Amniotic stem cell (primary cell): ENCODE measurements around the gene PIAS1.
"Not testable (repeated sequence)": the region's sequence is repeated elsewhere in the genome, so short reads cannot be mapped to it uniquely, and the experiment has no call there.

Source experiments
- DNase-seq: peaks from one replicate; lab custom pipeline; 2025; lab: John Stamatoyannopoulos, UW

The PIAS1 gene

GRCh38 chr15:68053701-68054627 is at the start of gene PIAS1:
PIAS1 (plus strand) TSS chr15:68054315; CDS start chr15:68054327, 12 bp downstream.
- peak; percentile 75 for DNase-seq

GRCh38 chr15:68007642-68008041 is 46.5 kb upstream of the PIAS1 start:
- not testable (repeated sequence) for DNase-seq

GRCh38 chr15:68010361-68011153 is 43.6 kb upstream of the PIAS1 start:
- no peak for DNase-seq

GRCh38 chr15:68012911-68013310 is 41.2 kb upstream of the PIAS1 start:
- DNase-seq, result no peak

GRCh38 chr15:68014219-68014618 is 39.9 kb upstream of the PIAS1 start:
- DNase-seq, result no peak

- DNase-seq, result no peak
These were observed 38.9 kb upstream of the PIAS1 start for GRCh38 chr15:68015244-68015643.

GRCh38 chr15:68017201-68017600 is 36.9 kb upstream of the PIAS1 start:
- no peak for DNase-seq

GRCh38 chr15:68018797-68019444 is 35.2 kb upstream of the PIAS1 start:
- DNase-seq, result no peak

GRCh38 chr15:68019814-68020525 is 34.1 kb upstream of the PIAS1 start:
- no peak for DNase-seq

GRCh38 chr15:68020685-68021084 is 33.4 kb upstream of the PIAS1 start:
- no peak for DNase-seq

- no peak for DNase-seq
These were observed 32.1 kb upstream of the PIAS1 start for GRCh38 chr15:68022061-68022460.

GRCh38 chr15:68023307-68024101 is 30.6 kb upstream of the PIAS1 start:
- no peak for DNase-seq

- no peak for DNase-seq
These were observed 28.2 kb upstream of the PIAS1 start for GRCh38 chr15:68025835-68026424.

- DNase-seq, result no peak
These were observed 26.7 kb upstream of the PIAS1 start for GRCh38 chr15:68027388-68027787.

- no peak for DNase-seq
These were observed 25.8 kb upstream of the PIAS1 start for GRCh38 chr15:68028137-68028887.

GRCh38 chr15:68028888-68029207 is 25.3 kb upstream of the PIAS1 start:
- no peak for DNase-seq

- DNase-seq, result no peak
These were observed 24.2 kb upstream of the PIAS1 start for GRCh38 chr15:68029959-68030358.

GRCh38 chr15:68031404-68031803 is 22.7 kb upstream of the PIAS1 start:
- no peak for DNase-seq

GRCh38 chr15:68032672-68033071 is 21.4 kb upstream of the PIAS1 start:
- DNase-seq, result no peak

- no peak for DNase-seq
These were observed 20.0 kb upstream of the PIAS1 start for GRCh38 chr15:68034081-68034480.
